D721Med (cell line): ENCODE data around the gene ACTN4.

Experiments
- DNase-seq: peaks from one replicate; pipeline ENCODE4 v3.0.0; 2011; ENCODE audit warnings: low spot score; ENCODE audit not compliant: insufficient read length
- FAIRE-seq: peaks from 2 replicates; lab custom pipeline; 2011; peaks lifted over from hg19 to GRCh38; lab: Jason Lieb, UNC
- TF ChIP-seq, protein P1 (sequence below): IDR thresholded peaks from 2 replicates; pipeline ENCODE4 v1.5.1; 2012; ENCODE audit warnings: mild to moderate bottlenecking, control low read depth; ENCODE audit not compliant: insufficient read depth; ENCODE audit errors: missing control alignments

Gene ACTN4

GRCh38 chr19:38707512-38708114, 60.2 kb downstream of the ACTN4 start:
- DNase-seq, result no peak
- TF ChIP-seq, protein P1, sequence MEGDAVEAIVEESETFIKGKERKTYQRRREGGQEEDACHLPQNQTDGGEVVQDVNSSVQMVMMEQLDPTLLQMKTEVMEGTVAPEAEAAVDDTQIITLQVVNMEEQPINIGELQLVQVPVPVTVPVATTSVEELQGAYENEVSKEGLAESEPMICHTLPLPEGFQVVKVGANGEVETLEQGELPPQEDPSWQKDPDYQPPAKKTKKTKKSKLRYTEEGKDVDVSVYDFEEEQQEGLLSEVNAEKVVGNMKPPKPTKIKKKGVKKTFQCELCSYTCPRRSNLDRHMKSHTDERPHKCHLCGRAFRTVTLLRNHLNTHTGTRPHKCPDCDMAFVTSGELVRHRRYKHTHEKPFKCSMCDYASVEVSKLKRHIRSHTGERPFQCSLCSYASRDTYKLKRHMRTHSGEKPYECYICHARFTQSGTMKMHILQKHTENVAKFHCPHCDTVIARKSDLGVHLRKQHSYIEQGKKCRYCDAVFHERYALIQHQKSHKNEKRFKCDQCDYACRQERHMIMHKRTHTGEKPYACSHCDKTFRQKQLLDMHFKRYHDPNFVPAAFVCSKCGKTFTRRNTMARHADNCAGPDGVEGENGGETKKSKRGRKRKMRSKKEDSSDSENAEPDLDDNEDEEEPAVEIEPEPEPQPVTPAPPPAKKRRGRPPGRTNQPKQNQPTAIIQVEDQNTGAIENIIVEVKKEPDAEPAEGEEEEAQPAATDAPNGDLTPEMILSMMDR, result no peak
- no peak for FAIRE-seq

DNA sequence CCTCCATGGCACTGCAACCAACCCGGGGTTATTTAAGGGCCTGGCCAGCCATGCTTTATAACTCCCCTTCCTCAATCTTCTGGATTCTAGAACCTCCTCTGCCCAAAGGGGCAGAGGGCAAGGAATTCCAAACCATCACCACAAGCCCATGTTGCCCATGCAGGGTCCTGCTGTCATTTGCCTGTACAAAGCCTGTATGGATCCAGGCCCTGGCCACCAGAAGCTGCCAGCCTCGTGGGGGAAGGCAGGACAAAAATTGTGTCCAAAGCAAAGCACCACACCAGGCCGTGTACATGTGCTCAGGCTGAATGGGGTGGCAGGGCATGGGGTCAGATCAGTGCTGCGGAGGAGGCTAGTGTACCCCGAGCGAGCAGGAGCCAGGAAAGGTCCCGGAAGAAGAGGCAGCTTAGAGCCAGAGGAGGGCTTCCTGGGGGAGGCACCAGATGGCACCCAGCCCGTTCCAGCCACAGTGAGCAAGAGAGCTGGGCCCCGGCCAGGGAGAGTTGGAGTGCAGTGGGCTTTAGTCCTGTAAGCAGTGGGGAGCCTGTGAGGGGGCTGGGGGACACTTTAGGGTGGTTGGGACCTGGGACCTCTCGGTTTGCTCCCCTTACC, 61.1 kb downstream of the ACTN4 start:
- TF ChIP-seq, protein P1, result no peak
- DNase-seq (no peak), FAIRE-seq (no peak)

- DNase-seq (no peak), FAIRE-seq (no peak)
- TF ChIP-seq, protein P1, result no peak
These were observed 61.7 kb downstream of the ACTN4 start for GRCh38 chr19:38709119-38709518.

DNA sequence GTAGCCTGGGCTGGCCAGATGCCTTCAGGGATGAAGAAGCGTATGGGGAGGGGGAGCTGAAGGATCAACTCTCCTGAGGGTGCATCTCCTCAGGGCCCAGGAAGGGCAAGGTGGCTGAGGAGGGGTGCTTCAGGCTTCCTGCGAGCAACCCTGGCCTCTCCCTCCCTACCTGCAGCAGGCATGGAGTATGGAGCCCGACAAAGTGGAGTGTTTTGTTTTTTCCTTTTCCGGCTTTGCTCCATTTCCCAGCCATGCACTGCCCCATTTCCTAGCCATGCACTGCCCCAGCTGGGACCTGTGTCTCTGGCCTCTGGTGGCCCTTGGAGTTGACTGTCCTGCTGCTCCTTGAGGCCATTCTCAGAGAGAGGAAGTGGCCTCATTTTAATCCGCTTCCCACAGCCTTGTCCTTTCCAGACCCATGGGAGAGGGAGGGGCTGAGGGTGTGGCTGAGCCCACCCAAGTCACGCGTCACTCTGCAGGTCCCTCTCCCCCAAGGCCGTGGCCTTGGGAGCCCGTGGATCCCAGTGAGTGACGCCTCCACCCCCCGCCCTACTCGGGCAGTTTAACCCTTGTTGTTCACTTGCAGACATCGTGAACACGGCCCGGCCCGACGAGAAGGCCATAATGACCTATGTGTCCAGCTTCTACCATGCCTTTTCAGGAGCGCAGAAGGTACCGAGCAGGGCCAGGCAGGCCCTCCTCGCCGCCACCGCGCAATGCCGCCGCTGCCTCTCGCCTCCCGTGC, 62.4 kb downstream of the ACTN4 start:
- DNase-seq (no peak), FAIRE-seq (no peak)
- TF ChIP-seq, protein P1, result no peak

- FAIRE-seq, result no peak
- TF ChIP-seq, protein P1, result no peak
- DNase-seq, result no peak
These were observed 62.9 kb downstream of the ACTN4 start for GRCh38 chr19:38710416-38710702.

- TF ChIP-seq, protein P1, result no peak
- DNase-seq, result no peak
- FAIRE-seq, result no peak
These were observed 63.7 kb downstream of the ACTN4 start for GRCh38 chr19:38710928-38711725.
